ENCODE measurements around the gene JAK2. TPM values are rescaled to one million over a fixed set of nuclear protein-coding genes. Genes with fewer than 3 reads are reported as not detected.
"Not testable (repeated sequence)": the region's sequence is repeated elsewhere in the genome, so short reads cannot be mapped to it uniquely, and the experiment has no call there.

JAK2 gene
- polyA plus RNA-seq, 3 donors = 12.8 to 15.5 (median 13.1) TPM

- DNase-seq (ENCODE audit: low read depth in 3 of 3, low spot score in 2 of 3) = no peak
Observed at GRCh38 chr9:4980086-4980727, 4.9 kb upstream of the JAK2 start.

DNA sequence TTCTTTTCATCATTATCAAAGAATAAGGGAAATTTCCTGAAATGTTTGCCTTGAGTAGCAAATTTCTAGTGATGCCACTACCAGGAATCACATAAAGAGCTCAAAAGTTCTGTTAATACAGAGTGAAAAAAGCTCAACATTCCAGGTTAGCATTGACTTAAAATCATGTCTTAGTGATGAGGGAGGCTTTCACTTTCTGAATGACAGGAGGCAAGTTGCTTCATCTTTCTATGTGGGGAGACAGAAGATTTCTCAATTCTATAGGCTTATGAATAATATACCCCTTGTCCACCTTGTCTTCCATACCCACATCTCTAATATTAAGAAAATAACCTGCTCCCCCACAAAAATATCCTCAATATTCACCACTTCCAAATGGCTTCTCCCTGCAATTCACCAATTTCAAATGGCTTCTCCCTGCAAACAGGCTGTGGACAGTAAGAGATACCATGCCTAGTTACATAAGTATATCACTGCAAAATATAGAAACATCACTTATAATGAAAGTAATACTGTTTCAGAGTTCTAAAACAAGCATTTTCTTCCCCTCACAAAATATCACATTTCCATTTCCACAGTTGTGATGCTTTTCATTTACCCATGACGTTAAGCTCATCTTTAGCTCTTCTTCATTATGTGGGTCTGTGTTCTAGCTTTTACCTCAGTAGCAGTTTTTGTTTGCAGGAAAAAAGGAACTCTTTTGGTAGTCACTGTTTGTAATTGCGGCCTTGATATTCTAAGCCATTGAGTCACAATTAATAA, 2.2 kb upstream of the JAK2 start:
- no peak for DNase-seq (ENCODE audit: low read depth in 3 of 3, low spot score in 2 of 3)

DNA sequence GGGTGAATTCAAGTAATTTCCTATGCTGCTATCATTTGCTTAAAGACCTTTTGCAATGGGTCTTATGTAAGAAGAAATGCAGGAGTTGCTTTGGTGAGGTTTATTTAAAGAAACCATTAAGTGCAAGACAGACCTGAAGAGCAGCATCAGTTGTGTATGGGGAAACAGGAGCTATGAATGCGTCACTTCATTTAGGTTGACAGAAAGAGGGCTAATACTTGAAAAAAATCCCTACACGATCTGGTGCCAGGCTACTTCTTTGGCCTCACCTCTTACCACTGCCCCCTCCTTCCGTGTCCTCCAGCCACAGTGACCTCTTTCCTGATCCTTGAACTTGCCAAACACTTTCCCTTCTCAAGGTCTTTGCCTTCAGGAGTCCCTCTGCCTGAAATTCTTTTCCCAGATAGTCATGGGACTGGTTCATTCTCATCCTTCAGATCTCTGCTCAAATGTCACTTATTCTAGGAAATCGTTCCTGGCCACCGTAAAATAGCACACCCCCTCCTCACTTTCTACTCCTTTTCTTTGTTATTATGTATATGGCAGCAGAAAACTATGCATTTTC, 1.4 kb upstream of the JAK2 start:
- no peak for DNase-seq (ENCODE audit: low read depth in 3 of 3, low spot score in 2 of 3)

- DNase-seq (ENCODE audit: low read depth in 3 of 3, low spot score in 2 of 3) = peak in 1 of 3 donors; percentile 36
Observed at GRCh38 chr9:4984171-4984620, 876 bp upstream of the JAK2 start.

DNA sequence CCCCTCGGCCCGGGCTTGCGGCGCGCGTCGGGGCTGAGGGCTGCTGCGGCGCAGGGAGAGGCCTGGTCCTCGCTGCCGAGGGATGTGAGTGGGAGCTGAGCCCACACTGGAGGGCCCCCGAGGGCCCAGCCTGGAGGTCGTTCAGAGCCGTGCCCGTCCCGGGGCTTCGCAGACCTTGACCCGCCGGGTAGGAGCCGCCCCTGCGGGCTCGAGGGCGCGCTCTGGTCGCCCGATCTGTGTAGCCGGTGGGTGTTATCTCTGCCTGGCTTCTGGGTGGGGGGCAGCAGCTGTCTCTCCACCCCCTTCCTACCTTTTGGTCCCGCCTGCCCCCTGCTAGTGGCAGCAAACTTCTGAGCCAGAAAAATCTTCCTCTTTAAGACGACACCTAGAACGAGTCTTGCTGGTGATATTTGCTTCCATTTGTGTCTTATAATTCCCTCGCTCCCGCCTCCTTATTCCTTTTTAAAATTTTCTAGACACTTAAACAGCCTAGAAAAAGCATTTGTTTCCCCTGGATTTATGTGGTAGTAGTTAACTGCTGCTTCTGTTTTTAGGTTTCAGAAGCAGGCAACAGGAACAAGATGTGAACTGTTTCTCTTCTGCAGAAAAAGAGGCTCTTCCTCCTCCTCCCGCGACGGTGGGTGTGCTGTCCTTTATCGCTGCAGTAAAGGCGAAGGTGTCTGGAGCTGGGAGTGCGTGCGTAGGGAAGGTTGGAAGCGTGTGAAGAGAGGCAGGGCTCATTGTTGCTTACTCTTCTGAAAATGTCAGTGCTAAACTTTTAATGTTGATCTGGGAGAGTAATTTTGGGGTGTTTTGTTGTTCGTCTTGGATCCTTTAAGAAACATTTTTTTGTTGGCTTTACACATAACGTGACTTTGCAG, 554 bp downstream of the JAK2 start:
- DNase-seq (ENCODE audit: low read depth in 3 of 3, low spot score in 2 of 3) = peak in 2 of 3 donors; percentile 24 to 29

GRCh38 chr9:4986296-4986695, 1.2 kb downstream of the JAK2 start:
- no peak for DNase-seq (ENCODE audit: low read depth in 3 of 3, low spot score in 2 of 3)

- no peak for DNase-seq (ENCODE audit: low read depth in 3 of 3, low spot score in 2 of 3)
Observed at GRCh38 chr9:4986783-4987182, 1.7 kb downstream of the JAK2 start.

- peak in 2 of 3 donors; percentile 41 to 52 for DNase-seq (ENCODE audit: low read depth in 3 of 3, low spot score in 2 of 3)
Observed at GRCh38 chr9:4987961-4988421, 2.9 kb downstream of the JAK2 start.

GRCh38 chr9:4992872-4993271, 7.8 kb downstream of the JAK2 start:
- DNase-seq (ENCODE audit: low read depth in 3 of 3, low spot score in 2 of 3) = no peak

DNA sequence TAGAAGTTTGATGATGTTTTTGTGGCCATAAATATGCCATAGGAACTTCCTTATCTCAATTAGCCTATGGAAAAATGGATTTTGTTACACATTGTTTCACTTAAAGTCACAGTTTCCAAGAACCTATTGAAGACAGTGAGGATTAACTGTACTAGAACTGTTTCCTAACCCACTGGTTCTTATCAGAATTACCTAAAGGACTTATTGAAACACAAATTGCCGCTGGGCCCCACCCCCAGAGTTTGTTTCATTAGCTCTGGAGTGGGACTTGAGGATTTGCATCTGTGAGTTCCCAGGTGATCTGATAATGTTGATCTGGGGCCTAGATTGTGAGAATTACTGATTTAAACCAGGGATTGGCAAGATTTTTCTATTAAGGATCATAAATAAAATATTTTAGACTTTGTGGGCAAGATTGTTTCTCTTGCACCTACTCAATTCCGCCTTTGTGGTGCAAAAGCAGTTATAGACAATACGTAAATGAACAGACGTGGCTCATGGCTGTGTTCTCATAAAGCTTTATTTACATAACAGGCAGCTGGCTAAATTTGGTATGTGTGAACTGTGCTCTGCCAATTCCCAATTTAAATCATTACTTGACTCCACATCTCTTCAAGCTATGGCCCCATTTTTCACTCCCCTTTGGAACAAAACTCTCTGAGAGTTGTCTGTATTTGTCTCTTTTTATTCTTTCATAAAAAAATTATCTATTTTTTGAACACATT, 9.3 kb downstream of the JAK2 start:
- no peak for DNase-seq (ENCODE audit: low read depth in 3 of 3, low spot score in 2 of 3)

GRCh38 chr9:4997196-4997595, 12.1 kb downstream of the JAK2 start:
- no peak for DNase-seq (ENCODE audit: low read depth in 3 of 3, low spot score in 2 of 3)

GRCh38 chr9:4997631-4998030, 12.6 kb downstream of the JAK2 start:
- DNase-seq (ENCODE audit: low read depth in 3 of 3, low spot score in 2 of 3) = no peak

- no peak for DNase-seq (ENCODE audit: low read depth in 3 of 3, low spot score in 2 of 3)
Observed at GRCh38 chr9:5002811-5003210, 17.7 kb downstream of the JAK2 start.

DNA sequence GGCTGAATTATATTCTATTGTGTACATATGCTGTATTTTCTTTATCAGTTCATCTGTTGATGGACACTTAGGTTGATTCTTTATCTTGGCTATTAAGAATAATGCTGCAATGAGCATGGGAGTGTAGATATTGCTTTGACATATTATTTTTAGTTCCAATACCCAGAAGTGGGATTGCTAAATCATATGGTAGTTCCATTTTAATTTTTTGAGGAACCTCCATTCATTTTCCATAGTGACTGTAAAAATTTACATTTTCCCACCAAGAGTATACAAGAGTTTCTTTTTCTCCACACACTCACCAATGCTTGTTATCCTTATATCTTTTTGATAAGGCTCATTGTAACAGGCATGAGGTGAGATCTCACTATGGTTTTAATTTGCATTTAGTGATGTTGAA, 19.4 kb downstream of the JAK2 start:
- no peak for DNase-seq (ENCODE audit: low read depth in 3 of 3, low spot score in 2 of 3)

GRCh38 chr9:5008202-5008601, 23.1 kb downstream of the JAK2 start:
- no peak for DNase-seq (ENCODE audit: low read depth in 3 of 3, low spot score in 2 of 3)

GRCh38 chr9:5013374-5013773, 28.3 kb downstream of the JAK2 start:
- DNase-seq (ENCODE audit: low read depth in 3 of 3, low spot score in 2 of 3) = no peak

DNA sequence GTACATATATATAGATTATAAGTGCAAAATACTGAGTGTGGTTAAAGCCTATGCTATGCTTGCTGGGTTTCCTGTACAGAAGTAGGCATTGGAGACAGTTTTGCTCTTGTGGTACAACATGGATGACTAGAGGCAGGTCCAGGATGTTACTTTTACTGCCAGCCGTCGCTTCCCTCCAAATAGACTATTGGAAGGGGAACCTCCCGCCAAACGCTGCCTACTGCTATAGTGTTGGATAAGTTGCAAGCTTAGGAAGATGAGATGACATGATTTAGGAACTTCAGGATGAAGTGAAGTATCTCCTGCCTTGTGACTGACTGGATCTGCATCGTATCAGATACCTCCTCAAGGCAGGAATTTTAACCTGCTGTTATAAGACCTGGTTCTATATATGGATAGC, 30.9 kb downstream of the JAK2 start:
- DNase-seq (ENCODE audit: low read depth in 3 of 3, low spot score in 2 of 3) = no peak

GRCh38 chr9:5025416-5025815, 40.3 kb downstream of the JAK2 start:
- DNase-seq (ENCODE audit: low read depth in 3 of 3, low spot score in 2 of 3) = no peak

DNA sequence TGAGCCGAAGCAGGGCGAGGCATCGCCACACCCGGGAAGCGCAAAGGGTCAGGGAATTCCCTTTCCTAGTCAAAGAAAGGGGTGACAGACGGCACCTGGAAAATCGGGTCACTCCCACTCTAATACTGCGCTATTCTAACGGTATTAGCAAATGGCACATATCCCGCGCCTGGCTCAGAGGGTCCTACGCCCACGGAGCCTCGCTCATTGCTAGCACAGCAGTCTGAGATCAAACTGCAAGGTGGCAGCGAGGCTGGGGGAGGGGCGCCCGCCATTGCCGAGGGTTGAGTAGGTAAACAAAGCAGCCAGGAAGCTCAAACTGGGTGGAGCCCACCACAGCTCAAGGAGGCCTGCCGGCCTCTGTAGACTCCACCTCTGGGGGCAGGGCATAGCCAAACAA, 46.9 kb downstream of the JAK2 start:
- not testable (repeated sequence) for DNase-seq (ENCODE audit: low read depth in 3 of 3, low spot score in 2 of 3)

DNA sequence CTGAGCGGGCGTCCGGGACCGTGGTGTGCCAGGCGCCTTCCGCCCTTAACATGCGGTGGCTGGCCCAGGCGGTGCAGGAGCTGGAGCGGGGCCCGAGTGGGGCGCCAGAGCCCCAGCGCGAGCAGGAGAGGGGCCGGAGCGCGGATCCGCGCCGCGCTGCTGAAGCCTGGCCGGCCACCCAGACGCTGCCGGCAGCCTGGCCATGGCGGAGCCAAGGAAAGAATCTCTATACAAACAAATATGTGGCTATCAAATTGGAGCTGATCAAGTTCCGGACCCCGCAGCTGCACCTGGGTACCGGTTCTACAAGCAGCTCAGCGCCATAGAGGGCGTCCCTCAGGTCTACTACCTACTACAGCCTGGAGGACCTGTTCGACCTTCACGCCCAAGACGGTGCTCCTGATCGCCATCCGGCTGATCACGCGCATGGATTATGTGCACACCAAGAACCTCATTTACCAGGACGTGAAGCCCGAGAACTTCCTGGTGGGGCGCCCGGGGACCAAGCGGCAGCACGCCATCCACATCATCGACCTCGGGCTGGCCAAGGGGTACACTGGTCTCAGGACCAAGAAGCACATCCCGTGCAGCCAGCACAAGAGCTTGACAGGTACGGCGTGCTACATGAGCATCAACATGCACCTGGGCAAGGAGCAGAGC, 55.8 kb downstream of the JAK2 start:
- no peak for DNase-seq (ENCODE audit: low read depth in 3 of 3, low spot score in 2 of 3)

Data from right renal cortex interstitium (tissue), 3 donors.